HPDE6-E6E7 (cell line): ENCODE measurements around the gene MYBL2.
A peak's percentile ranks its signal among the peaks of the same experiment; 100 is the strongest.

ENCODE experiments used
- DNase-seq: peaks from one replicate; pipeline ENCODE4 v3.0.0; 2011; ENCODE audit warnings: missing footprints; ENCODE audit errors: extremely low spot score

Gene MYBL2

DNA sequence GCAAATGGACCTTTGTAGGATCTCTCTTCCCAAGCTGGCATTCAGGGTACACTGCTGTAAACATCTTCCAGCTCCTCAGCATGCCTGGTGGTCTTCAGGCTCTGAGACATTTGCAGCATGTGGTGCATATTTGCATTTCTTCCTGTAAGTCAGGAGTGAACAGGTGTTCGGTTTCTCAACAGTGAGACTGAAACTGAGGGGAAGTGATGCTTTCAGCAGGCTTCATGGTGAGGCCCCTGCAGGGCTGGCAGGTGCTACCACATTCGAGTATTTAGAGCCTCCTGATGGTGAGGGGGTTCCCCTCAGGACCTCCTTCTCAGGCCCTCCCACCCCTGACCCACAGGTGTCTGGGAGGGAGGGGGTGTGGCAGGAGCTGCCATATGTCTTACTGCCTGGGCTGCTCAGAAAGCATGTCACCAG, 15.1 kb downstream of the MYBL2 start:
- DNase-seq: no peak

DNA sequence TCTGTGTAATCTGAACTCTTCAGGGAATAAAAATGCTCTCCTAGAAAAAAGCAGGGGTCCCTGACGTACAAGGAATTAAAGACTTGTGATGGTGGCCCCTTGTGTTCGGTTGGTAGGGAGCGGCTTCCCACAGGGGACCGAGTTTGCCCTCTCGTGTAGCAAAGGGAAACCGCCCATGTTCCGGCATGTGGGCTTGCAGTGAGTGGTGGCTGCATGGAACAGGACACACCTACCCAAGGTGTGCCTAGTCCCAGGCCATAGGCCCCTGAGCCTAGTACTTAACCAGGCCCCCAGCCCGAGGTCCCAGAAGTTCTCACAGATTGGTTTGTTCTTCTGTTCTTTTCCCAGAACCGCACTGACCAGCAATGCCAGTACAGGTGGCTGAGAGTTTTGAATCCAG, 15.5 kb downstream of the MYBL2 start:
- no peak for DNase-seq

DNA sequence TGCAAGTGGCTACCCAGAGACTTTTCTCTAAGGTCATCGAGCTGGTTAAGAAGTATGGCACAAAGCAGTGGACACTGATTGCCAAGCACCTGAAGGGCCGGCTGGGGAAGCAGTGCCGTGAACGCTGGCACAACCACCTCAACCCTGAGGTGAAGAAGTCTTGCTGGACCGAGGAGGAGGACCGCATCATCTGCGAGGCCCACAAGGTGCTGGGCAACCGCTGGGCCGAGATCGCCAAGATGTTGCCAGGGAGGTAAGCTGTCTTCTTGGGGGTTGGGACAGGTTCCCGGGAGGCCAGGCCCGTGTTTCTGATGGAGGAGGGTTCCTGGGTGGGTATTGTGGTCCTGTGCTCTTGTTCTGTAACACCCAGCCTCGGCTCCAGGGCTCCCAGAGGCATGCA, 19.9 kb downstream of the MYBL2 start:
- no peak for DNase-seq

DNA sequence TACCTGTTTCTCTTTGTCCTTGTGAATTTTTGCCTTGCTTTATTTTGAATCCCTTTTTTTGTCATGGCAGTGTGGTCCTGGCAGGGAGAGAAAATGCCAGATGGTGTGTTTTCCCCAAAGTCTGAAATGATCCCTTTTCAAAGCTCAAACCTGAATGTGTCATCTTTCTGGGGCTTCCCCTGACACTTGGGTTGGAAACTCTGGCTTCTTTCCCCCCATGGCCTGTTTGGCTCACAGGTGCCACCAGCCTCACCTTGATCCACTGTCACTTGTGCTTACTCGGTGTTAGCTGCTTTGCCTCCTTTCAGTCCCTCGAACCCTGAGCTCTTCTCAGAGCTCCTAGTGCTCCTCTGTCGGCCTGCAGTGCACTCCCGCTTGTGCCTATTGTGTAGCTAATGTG, 22.3 kb downstream of the MYBL2 start:
- DNase-seq: no peak

DNA sequence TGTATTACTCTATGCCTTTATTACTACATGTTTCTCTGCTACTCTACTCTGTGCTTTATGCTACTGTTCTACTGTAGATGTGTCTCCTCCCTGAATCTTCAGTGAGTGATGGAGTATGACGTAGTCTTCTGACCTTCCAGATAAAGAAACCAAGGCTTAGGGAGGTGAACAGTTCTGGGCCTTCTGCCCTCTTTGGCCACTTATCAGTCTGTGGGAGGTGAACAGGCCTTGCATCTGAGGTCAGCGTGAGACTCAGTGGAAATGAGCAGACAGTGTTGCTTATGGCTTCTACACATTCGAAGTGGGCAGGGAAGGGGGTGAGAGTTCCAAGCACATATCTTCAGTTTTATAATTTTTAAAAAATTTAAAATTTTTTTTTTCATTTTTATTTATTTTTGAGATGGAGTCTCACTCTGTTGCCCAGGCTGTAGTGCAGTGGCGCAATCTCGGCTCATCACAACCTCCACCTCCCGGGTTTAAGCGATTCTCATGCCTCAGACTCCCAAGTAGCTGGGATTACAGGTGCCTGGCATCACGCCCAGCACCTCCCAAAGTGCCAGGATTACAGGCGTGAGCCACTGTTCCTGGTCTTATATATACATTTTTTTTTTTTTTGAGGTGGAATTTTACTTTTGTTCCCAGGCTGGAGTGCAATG, 24.2 kb downstream of the MYBL2 start:
- no peak for DNase-seq

DNA sequence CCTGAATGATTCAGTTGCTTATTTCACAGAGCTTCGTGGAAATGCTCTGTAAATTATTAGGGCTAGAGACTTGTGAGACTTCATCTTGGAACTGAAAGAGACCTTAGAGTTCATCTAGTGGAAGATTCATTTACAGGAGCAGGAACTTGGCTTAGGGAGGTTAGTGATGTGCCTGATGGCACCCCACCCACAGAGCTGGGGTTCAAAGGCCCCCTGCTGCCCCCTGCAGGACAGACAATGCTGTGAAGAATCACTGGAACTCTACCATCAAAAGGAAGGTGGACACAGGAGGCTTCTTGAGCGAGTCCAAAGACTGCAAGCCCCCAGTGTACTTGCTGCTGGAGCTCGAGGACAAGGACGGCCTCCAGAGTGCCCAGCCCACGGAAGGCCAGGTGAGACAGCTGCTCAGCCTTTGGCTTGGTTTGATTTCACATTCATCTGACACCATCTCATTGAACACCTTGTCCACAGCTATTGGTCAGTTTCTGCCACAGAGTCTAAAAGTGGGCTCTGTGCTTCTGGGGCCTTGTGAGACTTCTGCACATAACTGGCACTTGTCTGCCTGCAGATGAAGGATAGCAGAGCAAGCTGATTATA, 25.1 kb downstream of the MYBL2 start:
- DNase-seq: peak; percentile 61

DNA sequence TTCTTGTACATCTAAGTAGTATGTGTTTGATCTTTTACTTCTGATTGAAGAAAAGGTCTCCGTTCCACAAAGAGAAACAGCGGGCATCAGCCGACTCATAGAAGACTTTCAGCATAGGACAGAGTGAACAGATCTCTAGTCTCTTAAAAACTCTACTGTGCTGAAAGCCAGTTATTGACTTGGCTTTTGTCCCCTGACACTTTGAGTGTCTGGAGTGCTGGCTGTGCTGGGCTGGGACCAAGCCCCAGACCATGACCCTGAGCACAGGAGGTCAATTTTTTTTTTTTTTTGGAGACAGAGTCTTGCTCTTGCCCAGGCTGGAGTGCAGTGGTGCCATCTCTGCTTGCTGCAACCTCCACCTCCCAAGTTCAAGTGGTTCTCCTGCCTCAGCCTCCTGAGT, 27.8 kb downstream of the MYBL2 start:
- no peak for DNase-seq

DNA sequence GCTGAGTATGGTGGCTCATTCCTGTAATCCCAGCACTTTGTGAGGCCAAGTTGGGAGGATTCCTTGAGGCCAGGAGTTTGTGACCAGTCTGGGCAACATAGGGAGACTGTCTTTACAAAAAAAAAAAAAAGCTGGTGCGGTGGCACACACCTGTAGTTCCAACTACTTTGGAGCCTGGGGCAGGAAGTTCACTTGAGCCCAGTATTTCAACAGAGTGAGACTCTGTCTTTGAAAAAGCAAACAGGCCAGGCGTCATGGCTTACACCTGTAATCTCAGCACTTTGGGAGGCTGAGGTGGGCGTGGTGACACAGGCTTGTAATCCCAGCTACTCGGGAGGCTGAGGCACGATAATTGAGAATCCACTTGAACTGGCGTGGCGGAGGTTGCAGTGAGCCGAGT, 28.7 kb downstream of the MYBL2 start:
- DNase-seq: no peak

DNA sequence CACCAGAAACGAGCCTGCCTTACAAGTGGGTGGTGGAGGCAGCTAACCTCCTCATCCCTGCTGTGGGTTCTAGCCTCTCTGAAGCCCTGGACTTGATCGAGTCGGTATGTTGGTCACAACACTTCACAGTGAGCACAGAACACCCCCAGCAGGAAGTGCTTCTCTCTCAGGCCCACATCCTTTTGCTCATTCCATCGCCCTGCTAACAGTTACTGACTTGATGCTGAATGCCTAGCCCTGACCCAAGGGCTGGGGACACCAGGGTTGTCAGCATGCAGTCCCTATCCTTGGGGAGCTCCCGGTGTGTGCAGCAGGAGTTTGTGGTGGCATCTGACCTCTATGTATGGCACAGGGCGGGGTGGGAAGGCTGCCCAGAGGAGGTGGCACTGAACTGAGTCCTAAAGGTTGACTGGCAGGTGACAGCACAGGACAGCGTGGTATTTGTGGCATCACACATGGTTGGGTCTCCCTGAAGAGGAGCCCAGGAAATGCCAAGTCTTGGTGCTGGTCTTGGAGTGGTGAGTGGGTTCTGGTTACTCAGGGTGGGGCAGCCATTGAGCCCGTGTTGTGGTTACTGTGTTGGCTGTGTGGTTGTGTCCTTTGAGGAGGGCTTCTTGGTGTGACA, 33.1 kb downstream of the MYBL2 start:
- no peak for DNase-seq

DNA sequence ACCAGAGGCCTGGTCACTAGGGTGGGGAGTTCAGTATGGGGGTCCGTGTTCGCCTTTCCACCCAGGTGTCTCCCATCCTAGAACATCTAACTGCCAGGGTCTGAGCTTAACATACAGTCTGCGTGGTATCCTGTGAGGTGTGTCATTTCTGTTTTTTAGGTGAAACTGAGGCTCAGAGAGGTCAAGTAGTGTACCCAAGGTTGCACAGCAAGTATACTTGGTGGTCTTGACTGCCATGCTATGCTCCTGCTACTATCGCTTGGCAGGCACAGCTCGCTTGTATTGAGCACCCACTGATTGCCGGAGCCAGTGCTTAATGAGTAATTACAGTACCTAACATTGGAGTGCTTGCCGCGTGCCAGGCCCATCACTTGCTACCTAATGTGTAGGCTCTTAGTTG, 33.7 kb downstream of the MYBL2 start:
- DNase-seq: no peak

DNA sequence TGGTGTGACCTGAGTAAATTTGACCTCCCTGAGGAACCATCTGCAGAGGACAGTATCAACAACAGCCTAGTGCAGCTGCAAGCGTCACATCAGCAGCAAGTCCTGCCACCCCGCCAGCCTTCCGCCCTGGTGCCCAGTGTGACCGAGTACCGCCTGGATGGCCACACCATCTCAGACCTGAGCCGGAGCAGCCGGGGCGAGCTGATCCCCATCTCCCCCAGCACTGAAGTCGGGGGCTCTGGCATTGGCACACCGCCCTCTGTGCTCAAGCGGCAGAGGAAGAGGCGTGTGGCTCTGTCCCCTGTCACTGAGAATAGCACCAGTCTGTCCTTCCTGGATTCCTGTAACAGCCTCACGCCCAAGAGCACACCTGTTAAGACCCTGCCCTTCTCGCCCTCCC, 35.6 kb downstream of the MYBL2 start:
- DNase-seq: no peak

DNA sequence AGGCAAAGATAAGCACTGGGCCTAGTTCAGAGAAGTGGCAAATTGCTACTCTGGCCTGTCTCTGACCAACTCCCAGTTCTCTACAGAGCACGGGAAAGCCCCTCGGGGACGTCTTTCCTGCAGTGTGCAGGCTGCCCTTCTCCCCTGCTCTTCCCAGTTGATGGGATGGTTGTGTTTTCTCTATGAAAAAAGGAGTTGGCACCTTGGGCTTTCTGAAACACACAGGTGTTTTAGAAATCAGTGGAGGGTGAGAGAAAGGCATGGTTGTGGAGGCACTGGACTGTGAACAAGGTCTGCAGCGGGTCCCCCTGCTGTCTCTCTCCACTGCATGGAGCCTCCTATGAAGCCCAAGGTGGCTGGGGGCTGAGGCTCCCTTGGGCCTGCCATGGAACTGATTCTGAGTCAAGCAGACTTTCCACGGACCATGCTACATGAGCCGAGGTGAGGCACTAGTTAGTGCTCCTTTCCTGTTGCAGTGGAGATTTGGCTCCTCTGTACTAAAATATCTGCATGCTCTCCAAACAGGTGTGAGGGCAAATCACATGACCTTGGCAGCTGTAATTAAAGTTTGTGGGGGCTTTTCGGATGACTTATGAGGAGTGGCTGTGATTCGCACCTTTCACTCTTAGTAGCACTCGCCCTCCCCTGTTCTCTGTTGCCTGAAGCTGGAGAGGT, 43.6 kb downstream of the MYBL2 start:
- no peak for DNase-seq

DNA sequence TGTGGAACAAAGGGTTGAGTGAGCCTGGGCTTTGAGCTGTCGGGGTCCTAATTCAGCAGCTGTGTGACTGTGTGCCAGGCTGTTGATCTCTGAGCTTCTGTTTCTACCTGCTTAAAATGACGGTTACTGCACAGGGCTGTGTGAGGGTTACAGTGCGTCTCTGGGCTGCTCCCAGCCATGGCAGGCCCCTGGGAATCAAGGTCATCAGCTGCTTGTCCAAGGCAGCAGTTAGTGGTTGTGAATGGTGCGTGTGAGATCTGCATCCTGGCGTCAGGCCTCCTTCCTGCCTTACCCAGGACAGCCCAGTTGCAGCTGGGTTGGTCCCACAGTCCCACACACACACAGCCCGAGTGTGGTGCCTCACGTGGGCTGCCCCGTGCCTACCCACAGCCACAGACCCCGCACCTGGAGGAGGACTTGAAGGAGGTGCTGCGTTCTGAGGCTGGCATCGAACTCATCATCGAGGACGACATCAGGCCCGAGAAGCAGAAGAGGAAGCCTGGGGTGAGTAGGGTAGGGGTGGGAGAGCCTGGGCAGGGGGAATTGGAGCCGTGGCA, 44.3 kb downstream of the MYBL2 start:
- no peak for DNase-seq

DNA sequence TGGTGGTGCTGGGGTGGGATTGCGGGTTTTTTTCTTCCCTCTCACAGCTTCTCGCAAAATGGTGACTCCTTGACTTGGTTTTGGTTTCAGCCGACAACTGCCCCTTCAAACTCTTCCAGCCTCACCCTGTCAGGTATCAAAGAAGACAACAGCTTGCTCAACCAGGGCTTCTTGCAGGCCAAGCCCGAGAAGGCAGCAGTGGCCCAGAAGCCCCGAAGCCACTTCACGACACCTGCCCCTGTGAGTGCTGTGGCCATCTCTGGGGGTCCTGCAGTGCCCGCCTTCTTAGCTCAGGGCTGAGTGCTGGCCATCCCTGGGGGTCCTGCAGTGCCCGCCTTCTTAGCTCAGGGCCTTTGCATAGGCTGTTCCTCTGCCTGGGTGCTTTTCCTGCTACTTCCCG, 48.1 kb downstream of the MYBL2 start:
- DNase-seq: no peak

DNA sequence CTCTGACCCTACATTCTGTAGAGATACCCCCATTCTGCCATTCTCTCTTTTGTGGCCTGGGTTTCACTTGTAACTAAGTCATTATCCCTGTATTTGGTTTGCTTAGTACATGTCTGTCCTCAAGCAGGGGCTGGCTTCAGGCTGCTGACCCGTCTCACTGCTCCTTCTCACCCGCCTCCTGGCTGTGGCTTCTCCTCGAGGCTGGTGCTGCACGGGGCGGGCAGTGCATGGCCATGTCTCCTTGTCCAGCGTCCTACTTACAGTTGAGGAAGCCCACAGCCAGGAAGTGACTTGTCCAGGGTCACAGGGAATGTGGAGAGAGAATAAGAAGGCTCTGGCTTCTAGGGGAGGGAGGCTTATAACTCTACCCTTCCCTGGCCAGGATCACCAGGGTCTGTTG, 48.6 kb downstream of the MYBL2 start:
- DNase-seq: no peak

DNA sequence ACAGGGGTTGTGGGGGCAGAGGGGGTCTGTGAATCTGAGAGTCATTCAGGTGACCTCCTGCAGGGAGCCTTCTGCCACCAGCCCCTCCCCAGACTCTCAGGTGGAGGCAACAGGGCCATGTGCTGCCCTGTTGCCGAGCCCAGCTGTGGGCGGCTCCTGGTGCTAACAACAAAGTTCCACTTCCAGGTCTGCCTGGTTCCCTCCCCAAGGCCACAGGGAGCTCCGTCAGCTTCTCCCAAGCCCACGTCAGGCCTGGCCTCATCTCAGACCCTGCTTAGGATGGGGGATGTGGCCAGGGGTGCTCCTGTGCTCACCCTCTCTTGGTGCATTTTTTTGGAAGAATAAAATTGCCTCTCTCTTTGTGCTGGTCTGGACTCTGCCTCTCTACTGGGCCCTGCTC, 49.2 kb downstream of the MYBL2 start:
- DNase-seq: no peak

DNA sequence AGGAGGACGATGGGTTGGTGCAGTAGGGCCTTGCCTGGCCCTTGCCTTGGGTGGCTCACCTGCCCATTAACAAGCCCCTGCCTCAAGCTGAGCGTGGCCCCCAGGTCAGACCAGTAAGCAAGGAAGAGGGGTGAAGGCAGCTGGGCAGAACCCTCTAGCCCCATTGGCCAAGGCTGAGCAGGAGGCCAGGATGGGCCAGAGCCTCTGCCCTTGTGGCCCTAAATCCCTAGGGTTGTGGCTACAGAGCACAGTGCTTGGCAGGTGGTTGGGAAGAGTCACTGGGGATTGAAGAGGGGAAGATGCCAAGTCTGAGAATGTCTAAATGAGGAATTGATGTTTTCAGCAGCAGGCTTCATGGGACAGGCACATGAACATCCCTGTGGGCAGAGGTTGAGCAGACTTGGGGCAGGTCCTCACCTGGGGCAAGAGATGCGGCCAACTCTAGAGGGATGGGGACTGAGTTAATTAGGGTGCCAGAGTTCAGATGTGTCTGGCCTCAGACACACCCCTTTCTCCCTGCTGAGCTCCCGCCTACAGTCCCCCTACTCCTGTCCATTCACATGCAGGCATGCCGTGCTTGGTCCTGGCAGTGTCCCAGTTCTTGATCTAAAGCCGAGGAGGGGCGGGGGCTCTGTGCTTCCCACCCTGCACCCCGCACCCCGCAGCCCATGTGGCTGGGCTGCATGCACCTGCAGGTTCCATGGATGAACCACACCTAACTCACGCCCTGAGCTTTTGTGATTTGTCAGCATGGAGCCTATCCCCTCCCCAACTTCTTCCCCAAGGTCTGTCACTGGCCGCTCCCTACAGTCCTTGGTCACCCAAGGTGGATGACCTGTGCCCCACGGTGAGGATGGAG, 50.1 kb downstream of the MYBL2 start:
- no peak for DNase-seq

DNA sequence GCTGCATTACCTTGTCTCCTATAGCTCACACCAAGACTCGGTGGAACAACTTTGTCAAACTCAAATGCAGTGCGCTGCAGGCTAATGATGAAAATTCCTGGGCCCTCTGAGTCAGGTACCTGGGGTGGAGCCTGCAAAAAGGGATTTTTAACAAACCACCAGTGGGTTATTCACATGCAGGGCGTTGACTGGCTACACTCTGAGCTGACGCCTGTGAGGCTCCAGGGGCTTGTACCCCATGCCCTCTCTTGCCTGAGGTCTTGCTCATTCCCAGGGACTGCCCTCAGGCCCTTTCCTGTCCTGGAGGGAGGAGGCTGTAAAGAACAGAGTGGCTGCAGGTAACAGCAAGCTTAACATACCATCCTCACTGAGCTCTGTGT, 50.7 kb downstream of the MYBL2 start:
- DNase-seq: no peak

DNA sequence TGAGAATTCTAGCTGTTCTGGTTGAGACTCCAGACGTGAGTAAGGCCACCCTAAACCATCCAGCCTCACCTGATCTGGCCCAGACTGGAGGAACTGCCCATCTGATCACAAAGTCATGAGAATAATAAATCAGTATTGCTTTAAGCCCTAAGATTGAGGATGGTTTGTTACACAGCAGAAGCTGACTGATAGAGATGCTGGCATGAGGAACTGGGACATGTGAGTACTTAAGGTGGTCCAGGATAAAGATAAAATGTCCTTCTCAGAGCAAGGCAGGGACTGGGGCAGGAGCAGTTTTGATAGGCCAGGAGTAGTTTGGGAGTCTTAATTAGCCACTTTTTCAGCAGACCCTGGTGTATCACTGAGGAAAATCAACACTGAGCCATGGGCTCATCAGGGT, 53.1 kb downstream of the MYBL2 start:
- DNase-seq: no peak

DNA sequence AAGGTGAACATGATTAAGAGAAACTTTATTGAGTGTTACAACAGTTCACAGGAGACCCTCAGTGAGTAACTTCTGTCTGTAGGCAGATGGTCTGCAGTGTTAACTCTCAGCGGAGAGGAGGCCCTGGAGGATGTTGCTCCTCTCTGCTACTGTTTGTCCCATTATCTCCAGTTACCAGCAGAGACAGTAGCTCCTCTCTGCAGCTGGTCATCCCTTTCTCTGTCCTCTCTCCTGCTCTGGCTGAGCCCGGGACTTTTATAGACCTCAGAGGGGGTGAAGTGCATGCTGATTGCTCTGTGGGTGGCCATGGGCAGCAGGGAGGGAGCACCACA, 54.1 kb downstream of the MYBL2 start:
- DNase-seq: no peak

DNA sequence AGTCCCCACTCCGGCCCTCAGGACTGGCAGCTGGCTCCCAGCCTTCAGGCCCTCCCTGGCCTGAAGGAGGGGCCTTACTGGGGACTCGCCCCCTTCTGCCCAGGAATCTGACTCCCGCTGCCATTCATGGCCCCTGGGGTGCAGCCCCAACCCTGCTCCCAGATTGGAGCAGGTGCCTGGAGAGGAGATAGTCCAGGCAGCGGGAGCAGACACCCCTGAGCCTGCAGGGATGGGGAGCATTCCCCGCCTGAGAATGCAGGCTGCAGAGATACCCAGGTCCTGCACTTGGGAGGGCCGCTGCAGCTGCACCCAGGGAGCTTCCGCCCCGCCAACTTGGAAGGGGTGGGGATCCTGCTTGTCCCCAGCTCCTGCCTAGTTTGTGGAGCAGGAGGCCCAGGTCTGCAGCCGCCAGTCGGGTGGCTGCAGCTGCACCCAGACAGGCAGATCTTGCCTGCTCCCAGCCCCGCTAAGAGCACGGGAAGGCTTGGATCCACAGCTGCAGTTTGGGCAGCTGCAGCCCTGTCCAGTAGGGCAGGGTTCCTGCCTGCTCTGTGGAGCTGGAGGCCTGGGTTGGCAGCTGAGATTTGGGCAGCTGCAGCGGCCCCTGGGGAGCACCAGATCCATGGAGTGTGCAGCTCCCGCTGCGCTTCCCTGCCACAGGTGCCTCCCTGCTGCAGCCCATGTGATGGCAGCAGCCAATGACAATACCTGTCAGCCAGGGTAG, 54.7 kb downstream of the MYBL2 start:
- DNase-seq: no peak
